Measurements from ENCODE around the gene PSMB2.

DNA sequence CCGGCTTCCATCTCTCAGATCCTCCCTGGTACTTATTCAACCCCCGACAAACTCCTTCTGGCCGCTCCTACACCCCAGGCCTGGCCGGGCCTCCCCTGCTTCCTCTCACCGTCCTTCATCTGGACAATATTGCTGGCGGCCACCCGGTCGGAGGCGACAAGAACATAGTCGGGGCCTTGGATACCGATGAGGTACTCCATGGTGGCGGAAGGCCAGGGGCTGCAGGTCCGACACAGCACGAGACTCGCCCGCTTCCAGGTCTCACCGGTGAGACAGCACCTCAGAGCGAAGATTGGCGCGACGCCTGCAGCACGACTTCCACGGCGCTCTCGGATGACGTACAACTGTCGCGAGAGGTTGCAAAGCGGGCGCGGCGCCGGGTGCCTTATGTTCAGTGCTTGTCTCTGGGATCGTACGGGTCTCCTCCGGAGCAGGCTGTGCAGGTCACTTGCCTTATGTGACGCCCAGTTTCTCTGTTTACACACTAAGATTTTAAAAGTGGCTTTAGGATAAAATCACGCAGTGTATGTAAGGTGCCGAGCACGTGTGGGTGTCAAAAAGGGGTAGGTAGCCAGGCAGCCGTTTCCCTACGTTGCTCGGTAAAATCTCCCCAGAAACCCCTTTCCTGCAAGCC, at the start of gene PSMB2:
- TF ChIP-seq OSR1 (CRISPR knock-in tag; IDR thresholded peaks at IDR 0.05) (no peak), TCF4 (CRISPR knock-in tag; IDR thresholded peaks at IDR 0.05; ENCODE audit: borderline replicate concordance) (no peak), ZFP30 (CRISPR knock-in tag; IDR thresholded peaks at IDR 0.05) (no peak)
- TF ChIP-seq, protein P1, sequence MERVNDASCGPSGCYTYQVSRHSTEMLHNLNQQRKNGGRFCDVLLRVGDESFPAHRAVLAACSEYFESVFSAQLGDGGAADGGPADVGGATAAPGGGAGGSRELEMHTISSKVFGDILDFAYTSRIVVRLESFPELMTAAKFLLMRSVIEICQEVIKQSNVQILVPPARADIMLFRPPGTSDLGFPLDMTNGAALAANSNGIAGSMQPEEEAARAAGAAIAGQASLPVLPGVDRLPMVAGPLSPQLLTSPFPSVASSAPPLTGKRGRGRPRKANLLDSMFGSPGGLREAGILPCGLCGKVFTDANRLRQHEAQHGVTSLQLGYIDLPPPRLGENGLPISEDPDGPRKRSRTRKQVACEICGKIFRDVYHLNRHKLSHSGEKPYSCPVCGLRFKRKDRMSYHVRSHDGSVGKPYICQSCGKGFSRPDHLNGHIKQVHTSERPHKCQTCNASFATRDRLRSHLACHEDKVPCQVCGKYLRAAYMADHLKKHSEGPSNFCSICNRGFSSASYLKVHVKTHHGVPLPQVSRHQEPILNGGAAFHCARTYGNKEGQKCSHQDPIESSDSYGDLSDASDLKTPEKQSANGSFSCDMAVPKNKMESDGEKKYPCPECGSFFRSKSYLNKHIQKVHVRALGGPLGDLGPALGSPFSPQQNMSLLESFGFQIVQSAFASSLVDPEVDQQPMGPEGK (CRISPR knock-in tag; IDR thresholded peaks at IDR 0.05; ENCODE audit: borderline replicate concordance): no peak

Measured in SK-N-SH treated with all-trans-retinoic acid at 6 μM for 48 hours (cell line).